Kidney (tissue), 14 donors: Measurements from ENCODE around the gene PCBD2. TPM values are rescaled to one million over a fixed set of nuclear protein-coding genes. Genes with fewer than 3 reads are reported as not detected.
A peak's percentile ranks its signal among the peaks of the same experiment; 100 is the strongest.

Experiments
- DNase-seq, 5 donors: peaks; one replicate each; pipeline ENCODE4 v3.0.0-alpha.2; 2013 to 2020
- FAIRE-seq: peaks from 2 replicates; lab custom pipeline; 2012; peaks lifted over from hg19 to GRCh38; lab: Jason Lieb, UNC
- H3K27ac ChIP-seq, 2 donors: one replicate each; pipeline ENCODE4 v1.7.0; 2013; ENCODE audit warnings: low read depth in 2 of 2, low read length in 2 of 2, inconsistent platforms in 1 of 2
- H3K27me3 ChIP-seq: one replicate; pipeline ENCODE4 v1.7.1; 2013; ENCODE audit warnings: low read length, inconsistent platforms; ENCODE audit not compliant: control insufficient read depth, insufficient read depth
- H3K36me3 ChIP-seq, 3 donors: one replicate each; pipeline versions ENCODE4 v1.7.0 to v1.7.1; 2013; ENCODE audit warnings: low read length in 3 of 3, control low read depth in 1 of 3, inconsistent platforms in 1 of 3; ENCODE audit not compliant: insufficient read depth in 3 of 3, control insufficient read depth in 2 of 3
- H3K4me1 ChIP-seq, 3 donors: one replicate each; pipeline versions ENCODE4 v1.7.0 to v1.7.1; 2013; ENCODE audit warnings: low read length in 3 of 3, inconsistent platforms in 1 of 3, low read depth in 1 of 3; ENCODE audit not compliant: control insufficient read depth in 2 of 3, insufficient read depth in 2 of 3
- H3K4me3 ChIP-seq, 3 donors: one replicate each; pipeline versions ENCODE4 v1.7.0 to v1.8.1; 2013; ENCODE audit warnings: low read length in 3 of 3, control low read depth in 1 of 3, inconsistent platforms in 1 of 3
- H3K9ac ChIP-seq, 3 donors: one replicate each; pipeline versions ENCODE4 v1.7.0 to v1.7.1; 2013; ENCODE audit warnings: low read length in 3 of 3, control low read depth in 1 of 3, inconsistent platforms in 1 of 3
- H3K9me3 ChIP-seq, 3 donors: one replicate each; pipeline versions ENCODE4 v1.7.0 to v1.7.1; 2013; ENCODE audit warnings: low read length in 3 of 3, control low read depth in 1 of 3, inconsistent platforms in 1 of 3; ENCODE audit not compliant: control insufficient read depth in 2 of 3, insufficient read depth in 1 of 3
- intact Hi-C: fragments of 100-400 bp; cut with DNase I; formaldehyde crosslinking; loops from one replicate; pipeline ENCODE4 v1.11.1; 2022
- polyA plus RNA-seq: library from polyadenylated mRNA; stranded (reverse); fragments of 350-450 nt; fragmentation: Illumina TruSeq; extraction: RNeasy Lipid Tissue Mini Kit (QIAGEN cat#74804); gene quantifications from one replicate; pipeline ENCODE4 v1.2.3, GENCODE V29; 2014; ENCODE audit warnings: low read depth, low replicate concordance; ENCODE audit not compliant: insufficient read depth
- total RNA-seq: library from RNA; stranded (reverse); fragmentation: NEBNext Ultra II Directional; extraction: Animal tissue kit (Norgen Biotek cat#: 25700); gene quantifications from one replicate; pipeline ENCODE4 v1.2.1, GENCODE V29; 2021
- TF ChIP-seq, protein P1 (sequence below): IDR thresholded peaks from 3 replicates; pipeline ENCODE4 v1.5.1; 2012; ENCODE audit warnings: mild to moderate bottlenecking, moderate library complexity, borderline replicate concordance; ENCODE audit not compliant: insufficient read depth; ENCODE audit errors: extremely low read depth
- donor health status: control.
- donor health status: control.
- donor health status: control.
- donor health status: control.
- donor health status: control.
- donor health status: DM: yes; HTN: yes; CAD: no.
- donor health status: Normal renal cell carcinoma (clear cell type).

Gene PCBD2
- total and polyA plus RNA-seq, 2 donors from 2014 or later = 8.4 to 19.2 TPM

DNA sequence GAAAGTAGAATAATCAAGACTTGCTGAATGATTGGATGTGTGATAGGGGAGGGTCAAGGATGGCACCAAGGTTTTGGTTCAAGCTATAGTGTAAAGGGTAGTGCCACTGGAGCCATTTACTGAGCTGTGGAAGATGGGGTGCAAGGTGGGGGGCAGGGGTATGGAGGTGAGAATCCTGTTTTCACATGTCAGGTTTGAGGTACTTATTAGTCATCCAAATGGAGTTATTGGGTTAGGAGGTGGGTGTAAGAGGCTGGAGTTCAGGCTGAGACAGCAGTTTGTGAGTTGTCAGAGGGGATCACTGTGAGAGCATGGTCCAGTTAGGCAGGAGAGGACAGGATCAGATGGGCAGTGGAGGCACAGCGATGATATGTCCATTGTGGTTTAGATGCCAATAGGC, 8.9 kb downstream of the PCBD2 start:
- H3K4me3 ChIP-seq = no peak overlapping the region
- H3K4me1 ChIP-seq = no peaks in the 10 kb centered on the region
- intact Hi-C loops = no loop called here
- peaks cover 0 to 20% (median 12%) of the 10 kb centered on the region in 3 donors for H3K36me3 ChIP-seq
- no peaks in the 10 kb centered on the region for H3K27me3 ChIP-seq
- DNase-seq = no peak
- H3K27ac ChIP-seq = no peak overlapping the region
- no peak for FAIRE-seq
- H3K9ac ChIP-seq = no peak overlapping the region
- TF ChIP-seq, protein P1, sequence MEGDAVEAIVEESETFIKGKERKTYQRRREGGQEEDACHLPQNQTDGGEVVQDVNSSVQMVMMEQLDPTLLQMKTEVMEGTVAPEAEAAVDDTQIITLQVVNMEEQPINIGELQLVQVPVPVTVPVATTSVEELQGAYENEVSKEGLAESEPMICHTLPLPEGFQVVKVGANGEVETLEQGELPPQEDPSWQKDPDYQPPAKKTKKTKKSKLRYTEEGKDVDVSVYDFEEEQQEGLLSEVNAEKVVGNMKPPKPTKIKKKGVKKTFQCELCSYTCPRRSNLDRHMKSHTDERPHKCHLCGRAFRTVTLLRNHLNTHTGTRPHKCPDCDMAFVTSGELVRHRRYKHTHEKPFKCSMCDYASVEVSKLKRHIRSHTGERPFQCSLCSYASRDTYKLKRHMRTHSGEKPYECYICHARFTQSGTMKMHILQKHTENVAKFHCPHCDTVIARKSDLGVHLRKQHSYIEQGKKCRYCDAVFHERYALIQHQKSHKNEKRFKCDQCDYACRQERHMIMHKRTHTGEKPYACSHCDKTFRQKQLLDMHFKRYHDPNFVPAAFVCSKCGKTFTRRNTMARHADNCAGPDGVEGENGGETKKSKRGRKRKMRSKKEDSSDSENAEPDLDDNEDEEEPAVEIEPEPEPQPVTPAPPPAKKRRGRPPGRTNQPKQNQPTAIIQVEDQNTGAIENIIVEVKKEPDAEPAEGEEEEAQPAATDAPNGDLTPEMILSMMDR = no peak
- H3K9me3 ChIP-seq = no peaks in the 10 kb centered on the region

DNA sequence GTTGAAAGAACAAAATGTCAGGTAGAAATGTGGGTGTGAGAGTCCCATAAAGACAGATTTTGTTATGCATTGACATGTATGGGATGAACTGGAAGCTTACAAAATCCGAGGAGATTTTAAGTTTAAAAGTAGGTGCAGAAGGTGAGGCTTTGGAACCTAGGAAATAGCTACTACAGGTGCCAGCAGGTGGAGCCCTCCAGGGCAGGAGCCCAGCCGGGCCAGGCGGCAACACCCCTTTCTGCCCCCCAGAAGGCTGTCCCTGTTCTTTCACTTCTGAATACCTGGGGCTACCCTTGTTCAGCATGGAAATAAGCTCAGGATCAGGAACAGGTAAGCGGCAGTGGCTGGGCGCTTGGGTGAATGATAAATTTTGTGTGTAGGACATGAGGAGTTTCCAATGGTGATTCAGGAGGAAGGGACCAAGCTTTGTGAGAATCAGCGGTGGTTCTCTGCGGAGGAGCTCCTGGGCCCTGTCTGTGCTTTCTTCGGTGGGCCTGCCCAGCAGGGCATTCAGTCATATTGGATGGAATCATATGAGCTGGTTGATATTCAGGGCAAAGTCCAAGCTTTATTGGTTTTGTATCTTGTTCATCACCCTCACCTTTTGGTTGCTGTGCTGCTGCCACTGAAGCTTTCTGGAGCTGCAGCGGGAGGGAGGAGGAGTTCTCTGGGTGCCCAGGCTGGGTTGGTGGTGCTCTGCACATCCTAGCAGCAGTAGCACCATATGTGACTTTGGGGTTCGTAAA, 12.3 kb downstream of the PCBD2 start:
- H3K9me3 ChIP-seq = no peaks in the 10 kb centered on the region
- no peaks in the 10 kb centered on the region for H3K27me3 ChIP-seq
- DNase-seq = no peak
- intact Hi-C loops = no loop called here
- no peak overlapping the region for H3K27ac ChIP-seq
- FAIRE-seq = no peak
- peaks cover 0 to 18% (median 10%) of the 10 kb centered on the region in 3 donors for H3K36me3 ChIP-seq
- TF ChIP-seq, protein P1 = peak; percentile 35
- H3K4me1 ChIP-seq = no peaks in the 10 kb centered on the region
- H3K9ac ChIP-seq = no peak overlapping the region
- no peak overlapping the region for H3K4me3 ChIP-seq

GRCh38 chr5:134918861-134919260, 13.9 kb downstream of the PCBD2 start:
- DNase-seq (no peak), FAIRE-seq (no peak)
- no peaks in the 10 kb centered on the region for H3K4me1 ChIP-seq
- no peaks in the 10 kb centered on the region for H3K27me3 ChIP-seq
- intact Hi-C loops = no loop called here
- H3K27ac ChIP-seq = no peak overlapping the region
- no peaks in the 10 kb centered on the region for H3K9me3 ChIP-seq
- H3K36me3 ChIP-seq = peaks cover 0 to 13% (median 4%) of the 10 kb centered on the region in 3 donors
- TF ChIP-seq, protein P1 = no peak
- H3K9ac ChIP-seq = no peak overlapping the region
- no peak overlapping the region for H3K4me3 ChIP-seq
